ENCODE data around the gene TCF4. TPM values are rescaled to one million over a fixed set of nuclear protein-coding genes. Genes with fewer than 3 reads are reported as not detected.

The TCF4 gene
- total and polyA plus RNA-seq, 2 experiments from 2014 or later: 77.7 to 89.2 TPM

DNA sequence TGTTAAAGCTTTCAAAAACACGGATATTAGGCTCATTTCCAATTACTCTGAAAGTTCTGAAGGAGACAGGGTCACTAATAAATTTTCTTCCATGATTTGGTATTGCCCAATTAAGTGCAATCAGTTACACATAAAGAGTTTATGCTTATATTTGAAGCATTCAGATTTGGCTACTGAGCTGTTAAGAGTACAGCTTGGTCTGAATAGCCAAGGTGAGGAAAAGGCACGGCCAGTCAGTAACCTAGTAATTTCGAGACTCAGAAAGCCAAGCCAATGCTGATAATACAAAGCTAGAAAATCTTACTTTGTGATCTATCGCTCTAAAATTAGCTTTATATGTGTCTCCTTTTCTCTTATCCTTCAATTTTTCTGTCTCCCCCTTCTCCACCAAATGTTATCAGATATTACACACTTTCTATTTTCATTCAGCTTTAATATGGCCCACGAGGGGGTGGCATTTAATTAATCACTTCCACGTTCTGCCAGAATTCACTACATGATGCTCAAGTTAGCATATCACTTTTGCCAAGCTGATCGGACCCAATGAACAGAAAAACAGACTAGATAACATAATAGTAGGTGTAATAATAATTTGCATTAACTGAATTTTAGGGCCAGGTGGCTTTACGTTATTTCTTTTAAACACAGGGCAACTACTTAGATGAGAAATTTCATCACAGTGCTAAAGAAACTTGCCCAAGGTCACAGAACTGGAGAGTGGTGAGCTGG is 138.4 kb downstream of the TCF4 start:
- H3K79me2 ChIP-seq (replicated peaks; ENCODE audit: insufficient read depth): peaks cover 92% of the 10 kb centered on the region
- no peaks in the 10 kb centered on the region for H3K4me1 ChIP-seq (ENCODE audit: insufficient read depth)
- Mint-ChIP-seq H3K27me3 (ENCODE audit: insufficient read depth, low read depth, poor library complexity) (peaks cover 10% of the 10 kb centered on the region), H3K36me3 (ENCODE audit: low read depth) (peaks cover 20% of the 10 kb centered on the region; the same call in 2 of the 3 replicates), H3K4me1 (peaks cover 38% of the 10 kb centered on the region), H3K9me3 (peaks cover 6% of the 10 kb centered on the region; the same call in 2 of the 3 replicates), H3K4me3 (no peak overlapping the region), H3K27ac (no peak overlapping the region)
- TF ChIP-seq ZNF331 (CRISPR knock-in tag; IDR thresholded peaks at IDR 0.05; ENCODE audit: low read depth): no peak
- TF ChIP-seq EZH2phosphoT487 (IDR thresholded peaks at IDR 0.05; ENCODE audit: unreplicated experiment): no peak
- no peak for TF ChIP-seq ZNF114 (CRISPR knock-in tag; IDR thresholded peaks at IDR 0.05)
- TF ChIP-seq, protein P1, sequence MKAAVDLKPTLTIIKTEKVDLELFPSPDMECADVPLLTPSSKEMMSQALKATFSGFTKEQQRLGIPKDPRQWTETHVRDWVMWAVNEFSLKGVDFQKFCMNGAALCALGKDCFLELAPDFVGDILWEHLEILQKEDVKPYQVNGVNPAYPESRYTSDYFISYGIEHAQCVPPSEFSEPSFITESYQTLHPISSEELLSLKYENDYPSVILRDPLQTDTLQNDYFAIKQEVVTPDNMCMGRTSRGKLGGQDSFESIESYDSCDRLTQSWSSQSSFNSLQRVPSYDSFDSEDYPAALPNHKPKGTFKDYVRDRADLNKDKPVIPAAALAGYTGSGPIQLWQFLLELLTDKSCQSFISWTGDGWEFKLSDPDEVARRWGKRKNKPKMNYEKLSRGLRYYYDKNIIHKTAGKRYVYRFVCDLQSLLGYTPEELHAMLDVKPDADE (IDR thresholded peaks at IDR 0.05): no peak
- TF ChIP-seq, protein P2, sequence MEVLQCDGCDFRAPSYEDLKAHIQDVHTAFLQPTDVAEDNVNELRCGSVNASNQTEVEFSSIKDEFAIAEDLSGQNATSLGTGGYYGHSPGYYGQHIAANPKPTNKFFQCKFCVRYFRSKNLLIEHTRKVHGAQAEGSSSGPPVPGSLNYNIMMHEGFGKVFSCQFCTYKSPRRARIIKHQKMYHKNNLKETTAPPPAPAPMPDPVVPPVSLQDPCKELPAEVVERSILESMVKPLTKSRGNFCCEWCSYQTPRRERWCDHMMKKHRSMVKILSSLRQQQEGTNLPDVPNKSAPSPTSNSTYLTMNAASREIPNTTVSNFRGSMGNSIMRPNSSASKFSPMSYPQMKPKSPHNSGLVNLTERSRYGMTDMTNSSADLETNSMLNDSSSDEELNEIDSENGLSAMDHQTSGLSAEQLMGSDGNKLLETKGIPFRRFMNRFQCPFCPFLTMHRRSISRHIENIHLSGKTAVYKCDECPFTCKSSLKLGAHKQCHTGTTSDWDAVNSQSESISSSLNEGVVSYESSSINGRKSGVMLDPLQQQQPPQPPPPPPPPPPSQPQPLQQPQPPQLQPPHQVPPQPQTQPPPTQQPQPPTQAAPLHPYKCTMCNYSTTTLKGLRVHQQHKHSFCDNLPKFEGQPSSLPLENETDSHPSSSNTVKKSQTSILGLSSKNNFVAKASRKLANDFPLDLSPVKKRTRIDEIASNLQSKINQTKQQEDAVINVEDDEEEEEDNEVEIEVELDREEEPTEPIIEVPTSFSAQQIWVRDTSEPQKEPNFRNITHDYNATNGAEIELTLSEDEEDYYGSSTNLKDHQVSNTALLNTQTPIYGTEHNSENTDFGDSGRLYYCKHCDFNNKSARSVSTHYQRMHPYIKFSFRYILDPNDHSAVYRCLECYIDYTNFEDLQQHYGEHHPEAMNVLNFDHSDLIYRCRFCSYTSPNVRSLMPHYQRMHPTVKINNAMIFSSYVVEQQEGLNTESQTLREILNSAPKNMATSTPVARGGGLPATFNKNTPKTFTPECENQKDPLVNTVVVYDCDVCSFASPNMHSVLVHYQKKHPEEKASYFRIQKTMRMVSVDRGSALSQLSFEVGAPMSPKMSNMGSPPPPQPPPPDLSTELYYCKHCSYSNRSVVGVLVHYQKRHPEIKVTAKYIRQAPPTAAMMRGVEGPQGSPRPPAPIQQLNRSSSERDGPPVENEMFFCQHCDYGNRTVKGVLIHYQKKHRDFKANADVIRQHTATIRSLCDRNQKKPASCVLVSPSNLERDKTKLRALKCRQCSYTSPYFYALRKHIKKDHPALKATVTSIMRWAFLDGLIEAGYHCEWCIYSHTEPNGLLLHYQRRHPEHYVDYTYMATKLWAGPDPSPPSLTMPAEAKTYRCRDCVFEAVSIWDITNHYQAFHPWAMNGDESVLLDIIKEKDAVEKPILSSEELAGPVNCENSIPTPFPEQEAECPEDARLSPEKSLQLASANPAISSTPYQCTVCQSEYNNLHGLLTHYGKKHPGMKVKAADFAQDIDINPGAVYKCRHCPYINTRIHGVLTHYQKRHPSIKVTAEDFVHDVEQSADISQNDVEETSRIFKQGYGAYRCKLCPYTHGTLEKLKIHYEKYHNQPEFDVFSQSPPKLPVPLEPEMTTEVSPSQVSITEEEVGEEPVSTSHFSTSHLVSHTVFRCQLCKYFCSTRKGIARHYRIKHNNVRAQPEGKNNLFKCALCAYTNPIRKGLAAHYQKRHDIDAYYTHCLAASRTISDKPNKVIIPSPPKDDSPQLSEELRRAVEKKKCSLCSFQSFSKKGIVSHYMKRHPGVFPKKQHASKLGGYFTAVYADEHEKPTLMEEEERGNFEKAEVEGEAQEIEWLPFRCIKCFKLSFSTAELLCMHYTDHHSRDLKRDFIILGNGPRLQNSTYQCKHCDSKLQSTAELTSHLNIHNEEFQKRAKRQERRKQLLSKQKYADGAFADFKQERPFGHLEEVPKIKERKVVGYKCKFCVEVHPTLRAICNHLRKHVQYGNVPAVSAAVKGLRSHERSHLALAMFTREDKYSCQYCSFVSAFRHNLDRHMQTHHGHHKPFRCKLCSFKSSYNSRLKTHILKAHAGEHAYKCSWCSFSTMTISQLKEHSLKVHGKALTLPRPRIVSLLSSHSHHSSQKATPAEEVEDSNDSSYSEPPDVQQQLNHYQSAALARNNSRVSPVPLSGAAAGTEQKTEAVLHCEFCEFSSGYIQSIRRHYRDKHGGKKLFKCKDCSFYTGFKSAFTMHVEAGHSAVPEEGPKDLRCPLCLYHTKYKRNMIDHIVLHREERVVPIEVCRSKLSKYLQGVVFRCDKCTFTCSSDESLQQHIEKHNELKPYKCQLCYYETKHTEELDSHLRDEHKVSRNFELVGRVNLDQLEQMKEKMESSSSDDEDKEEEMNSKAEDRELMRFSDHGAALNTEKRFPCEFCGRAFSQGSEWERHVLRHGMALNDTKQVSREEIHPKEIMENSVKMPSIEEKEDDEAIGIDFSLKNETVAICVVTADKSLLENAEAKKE (CRISPR knock-in tag; IDR thresholded peaks at IDR 0.05): no peak
- TF ChIP-seq, protein P3, sequence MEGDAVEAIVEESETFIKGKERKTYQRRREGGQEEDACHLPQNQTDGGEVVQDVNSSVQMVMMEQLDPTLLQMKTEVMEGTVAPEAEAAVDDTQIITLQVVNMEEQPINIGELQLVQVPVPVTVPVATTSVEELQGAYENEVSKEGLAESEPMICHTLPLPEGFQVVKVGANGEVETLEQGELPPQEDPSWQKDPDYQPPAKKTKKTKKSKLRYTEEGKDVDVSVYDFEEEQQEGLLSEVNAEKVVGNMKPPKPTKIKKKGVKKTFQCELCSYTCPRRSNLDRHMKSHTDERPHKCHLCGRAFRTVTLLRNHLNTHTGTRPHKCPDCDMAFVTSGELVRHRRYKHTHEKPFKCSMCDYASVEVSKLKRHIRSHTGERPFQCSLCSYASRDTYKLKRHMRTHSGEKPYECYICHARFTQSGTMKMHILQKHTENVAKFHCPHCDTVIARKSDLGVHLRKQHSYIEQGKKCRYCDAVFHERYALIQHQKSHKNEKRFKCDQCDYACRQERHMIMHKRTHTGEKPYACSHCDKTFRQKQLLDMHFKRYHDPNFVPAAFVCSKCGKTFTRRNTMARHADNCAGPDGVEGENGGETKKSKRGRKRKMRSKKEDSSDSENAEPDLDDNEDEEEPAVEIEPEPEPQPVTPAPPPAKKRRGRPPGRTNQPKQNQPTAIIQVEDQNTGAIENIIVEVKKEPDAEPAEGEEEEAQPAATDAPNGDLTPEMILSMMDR (conservative IDR thresholded peaks at IDR 0.05; ENCODE audit: low read depth in 2 of 2): no peak
- no peak for TF ChIP-seq CREB1 (CRISPR knock-in tag; IDR thresholded peaks at IDR 0.05; ENCODE audit: low read depth)
- no peak for TF ChIP-seq NANOG (IDR thresholded peaks at IDR 0.05; ENCODE audit: borderline replicate concordance)
- H3K9me2 ChIP-seq (ENCODE audit: insufficient read depth): no peaks in the 10 kb centered on the region
- no peak overlapping the region for H2AFZ ChIP-seq
- no peaks in the 10 kb centered on the region for H3K36me3 ChIP-seq (ENCODE audit: insufficient read depth)
- no peak overlapping the region for H3K27ac ChIP-seq (ENCODE audit: low read depth)
- no peak for ATAC-seq
- H3F3A ChIP-seq (replicated peaks; ENCODE audit: low read depth): no peaks in the 10 kb centered on the region
- no peak overlapping the region for H3K4me2 ChIP-seq
- peaks cover 3% of the 10 kb centered on the region for H4K20me1 ChIP-seq (replicated peaks; ENCODE audit: insufficient read depth)
- no peaks in the 10 kb centered on the region for H3K27me3 ChIP-seq (ENCODE audit: insufficient read depth)
- DNase-seq (ENCODE audit: low spot score): no peak
- no peak overlapping the region for H3K4me3 ChIP-seq

All from GM23338 (cell line).